Esophagus mucosa (tissue), 1 donor: ENCODE results near the gene MIA2. TPM values are rescaled to one million over a fixed set of nuclear protein-coding genes. Genes with fewer than 3 reads are reported as not detected.
"Not testable (repeated sequence)": the region's sequence is repeated elsewhere in the genome, so short reads cannot be mapped to it uniquely, and the experiment has no call there.

ENCODE experiments used
- ATAC-seq: fragments of 200-7000 bp; cut with Tn5 transposase; one replicate; pipeline ENCODE4 v1.9.1; 2020
- total RNA-seq: library from RNA; stranded (reverse); gene quantifications from one replicate; pipeline ENCODE4 v1.2.4, GENCODE V29; 2023
- donor health status: DM: yes; HTN: yes; CAD: no.

The MIA2 gene
- total RNA-seq, 1 donor from 2014 or later = 45.1 TPM

GRCh38 chr14:39230416-39231035 lies 3.2 kb upstream of the MIA2 start:
- no peak for ATAC-seq

- not testable (repeated sequence) for ATAC-seq
Observed at GRCh38 chr14:39231751-39232553, 1.8 kb upstream of the MIA2 start.

- ATAC-seq = no peak
Observed at GRCh38 chr14:39232554-39233415, 930 bp upstream of the MIA2 start.

- ATAC-seq = not testable (repeated sequence)
Observed at GRCh38 chr14:39234986-39235385, 1.3 kb downstream of the MIA2 start.

GRCh38 chr14:39235466-39235865 lies 1.8 kb downstream of the MIA2 start:
- ATAC-seq = not testable (repeated sequence)

- no peak for ATAC-seq
Observed at GRCh38 chr14:39240769-39241168, 7.1 kb downstream of the MIA2 start.

GRCh38 chr14:39241637-39242036 lies 7.9 kb downstream of the MIA2 start:
- no peak for ATAC-seq

- no peak for ATAC-seq
Observed at GRCh38 chr14:39243831-39244230, 10.1 kb downstream of the MIA2 start.

- ATAC-seq = no peak
Observed at GRCh38 chr14:39246618-39247017, 12.9 kb downstream of the MIA2 start.

GRCh38 chr14:39247256-39247655 lies 13.5 kb downstream of the MIA2 start:
- ATAC-seq = peak; percentile 89

- ATAC-seq = no peak
Observed at GRCh38 chr14:39251547-39251946, 17.8 kb downstream of the MIA2 start.

- ATAC-seq = not testable (repeated sequence)
Observed at GRCh38 chr14:39257388-39257787, 23.7 kb downstream of the MIA2 start.

GRCh38 chr14:39258782-39259545 lies 25.2 kb downstream of the MIA2 start:
- no peak for ATAC-seq

GRCh38 chr14:39260161-39260560 lies 26.4 kb downstream of the MIA2 start:
- not testable (repeated sequence) for ATAC-seq

GRCh38 chr14:39262214-39262613 lies 28.5 kb downstream of the MIA2 start:
- ATAC-seq = not testable (repeated sequence)

GRCh38 chr14:39264057-39264456 lies 30.3 kb downstream of the MIA2 start:
- no peak for ATAC-seq

GRCh38 chr14:39264558-39264957 lies 30.8 kb downstream of the MIA2 start:
- ATAC-seq = peak; percentile 69

GRCh38 chr14:39265033-39265432 lies 31.3 kb downstream of the MIA2 start:
- peak; percentile 54 for ATAC-seq

GRCh38 chr14:39265806-39266524 lies 32.2 kb downstream of the MIA2 start:
- peak; percentile 41 for ATAC-seq

GRCh38 chr14:39266525-39266870 lies 32.8 kb downstream of the MIA2 start:
- peak; percentile 51 for ATAC-seq

GRCh38 chr14:39266871-39267607 lies 33.3 kb downstream of the MIA2 start:
- ATAC-seq = peak; percentile 81
